Left ventricle myocardium inferior (tissue), 1 donor: ENCODE measurements around the gene UHRF1. TPM values are rescaled to one million over a fixed set of nuclear protein-coding genes. Genes with fewer than 3 reads are reported as not detected.

Experiments
- DNase-seq: peaks from one replicate; pipeline ENCODE4 v3.0.0-alpha.2; 2020
- H3K27ac ChIP-seq: fragments of 200-600 bp; replicated peaks from 2 replicates; pipeline ENCODE4 v1.8.0; 2021
- H3K27me3 ChIP-seq: fragments of 200-600 bp; 2 replicates; pipeline ENCODE4 v1.8.0; 2021; ENCODE audit warnings: low read depth
- H3K36me3 ChIP-seq: fragments of 200-600 bp; 2 replicates; pipeline ENCODE4 v1.8.0; 2021
- H3K4me1 ChIP-seq: fragments of 200-600 bp; 2 replicates; pipeline ENCODE4 v1.8.0; 2021
- H3K4me3 ChIP-seq: fragments of 200-600 bp; 2 replicates; pipeline ENCODE4 v1.8.0; 2021; ENCODE audit warnings: mild to moderate bottlenecking, moderate library complexity
- H3K9me3 ChIP-seq: fragments of 200-600 bp; replicated peaks from 2 replicates; pipeline ENCODE4 v1.8.0; 2021
- CTCF ChIP-seq: fragments of 200-600 bp; IDR thresholded peaks from 2 replicates; pipeline ENCODE4 v1.8.0; 2021; ENCODE audit warnings: antibody characterized with exemption, mild to moderate bottlenecking, borderline replicate concordance
- intact Hi-C: fragments of 100-400 bp; cut with micrococcal nuclease; formaldehyde crosslinking; loops from one replicate; pipeline ENCODE4 v1.11.0; 2022
- long read RNA-seq: library from polyadenylated mRNA; unstranded; transcript quantifications from one replicate; pipeline ENCODE4 v2.0.0, GENCODE V29; 2021
- total RNA-seq: library from RNA; stranded (reverse); fragmentation: NEBNext Ultra II Directional; extraction: Animal tissue kit (Norgen Biotek cat#: 25700); gene quantifications from one replicate; pipeline ENCODE4 v1.2.1, GENCODE V29; 2021
- donor health status: DM: no; HTN: yes; CAD: no; lungs with severe emphysema.

UHRF1 gene
- total RNA-seq, result 1.3 TPM
- long read RNA-seq, partial matches to known transcripts, result 1 of 1 reads
- long read RNA-seq, other reads (novel, unspliced or antisense), result 0 of 1 reads

GRCh38 chr19:4909156-4909896, at the start of gene UHRF1:
Gene UHRF1, plus strand, starts transcription at chr19:4909501. Its CDS starts 1,385 bp downstream, at chr19:4910886.
- H3K27me3 ChIP-seq, result peaks cover 12% of the 10 kb centered on the region
- no peaks in the 10 kb centered on the region for H3K9me3 ChIP-seq
- peaks cover 29% of the 10 kb centered on the region for H3K4me1 ChIP-seq
- no peak for DNase-seq
- H3K27ac ChIP-seq, result no peak within 1 kb of the TSS
- intact Hi-C loops, result no loop called here
- TF ChIP-seq CTCF, result no peak
- no peaks in the 10 kb centered on the region for H3K36me3 ChIP-seq
- peak within 1 kb of the TSS; percentile 79 for H3K4me3 ChIP-seq

GRCh38 chr19:4859697-4860096, 49.6 kb upstream of the UHRF1 start:
- H3K4me3 ChIP-seq, result no peak overlapping the region
- H3K36me3 ChIP-seq, result peaks cover 52% of the 10 kb centered on the region
- no peaks in the 10 kb centered on the region for H3K27me3 ChIP-seq
- TF ChIP-seq CTCF, result no peak
- no peak overlapping the region for H3K27ac ChIP-seq
- DNase-seq, result no peak
- no peaks in the 10 kb centered on the region for H3K4me1 ChIP-seq
- H3K9me3 ChIP-seq, result no peaks in the 10 kb centered on the region
- intact Hi-C loops, result no loop called here

GRCh38 chr19:4861147-4861546, 48.2 kb upstream of the UHRF1 start:
- H3K27ac ChIP-seq, result no peak overlapping the region
- TF ChIP-seq CTCF, result no peak
- no peak overlapping the region for H3K4me3 ChIP-seq
- intact Hi-C loops, result no loop called here
- H3K36me3 ChIP-seq, result peaks cover 48% of the 10 kb centered on the region
- peaks cover under 1% of the 10 kb centered on the region for H3K4me1 ChIP-seq
- H3K9me3 ChIP-seq, result no peaks in the 10 kb centered on the region
- DNase-seq, result no peak
- no peaks in the 10 kb centered on the region for H3K27me3 ChIP-seq

- Histone ChIP-seq H3K27me3 (no peaks in the 10 kb centered on the region), H3K36me3 (no peaks in the 10 kb centered on the region), H3K9me3 (no peaks in the 10 kb centered on the region), H3K4me1 (peaks cover 20% of the 10 kb centered on the region), H3K27ac (peak overlapping the region; percentile 86), H3K4me3 (peak overlapping the region; percentile 94)
- TF ChIP-seq CTCF, result no peak
- peak; percentile 57 for DNase-seq
- intact Hi-C loops, result no loop called here
Measured at GRCh38 chr19:4866595-4867424, 42.5 kb upstream of the UHRF1 start.

GRCh38 chr19:4867534-4868285, 41.6 kb upstream of the UHRF1 start, which contains the start of gene PLIN3:
Gene PLIN3, minus strand, starts transcription at chr19:4867667. Its CDS starts 6,273 bp downstream, at chr19:4861394.
- no peaks in the 10 kb centered on the region for H3K9me3 ChIP-seq
- TF ChIP-seq CTCF, result no peak
- no peaks in the 10 kb centered on the region for H3K27me3 ChIP-seq
- H3K4me1 ChIP-seq, result peaks cover 20% of the 10 kb centered on the region
- no peaks in the 10 kb centered on the region for H3K36me3 ChIP-seq
- intact Hi-C loops, result no loop called here
- peak; percentile 98 for DNase-seq
- peak within 1 kb of the TSS; percentile 94 for H3K4me3 ChIP-seq
- H3K27ac ChIP-seq, result peak within 1 kb of the TSS; percentile 86
